ENCODE results near the gene TMUB1.

GRCh38 chr7:151064454-151064853 is 18.8 kb downstream of the TMUB1 start:
- TF ChIP-seq CTCF (IDR thresholded peaks at IDR 0.05), result no peak
- TF ChIP-seq POLR2A (IDR thresholded peaks at IDR 0.05), result no peak
- no peak for TF ChIP-seq POLR2AphosphoS5 (IDR thresholded peaks at IDR 0.05)
